ENCODE results near the gene AFMID. TPM values are rescaled to one million over a fixed set of nuclear protein-coding genes. Genes with fewer than 3 reads are reported as not detected.
A peak's percentile ranks its signal among the peaks of the same experiment; 100 is the strongest.
"Not testable (repeated sequence)": the region's sequence is repeated elsewhere in the genome, so short reads cannot be mapped to it uniquely, and the experiment has no call there.

The AFMID gene
- total and polyA plus RNA-seq, 9 donors, result 32.4 to 69.5 (median 41.2) TPM

GRCh38 chr17:78252111-78252634, 65.0 kb downstream of the AFMID start:
- intact Hi-C loops (cut with DNase I), result loop anchor here (5.0 to 10.0 kb wide), 3 partner anchors 113 to 170 kb away; partner anchors contain the start of gene SOCS3 (in 1 of the 4)
- WGBS, 3 donors, result 73 to 82% (median 74%) methylated on average over 12 of the region's 12 CpGs
- DNase-seq, result peak in 1 of 5 donors; percentile 34

GRCh38 chr17:78252701-78253635, 65.8 kb downstream of the AFMID start:
- no peaks in the 10 kb centered on the region for H3K27me3 ChIP-seq
- H3K27ac ChIP-seq, result no peak overlapping the region
- intact Hi-C loops (cut with DNase I), result loop anchor here (5.0 to 10.0 kb wide), 3 partner anchors 112 to 169 kb away; partner anchors contain the start of gene SOCS3 (in 1 of the 4)
- 65 to 70% (median 66%) methylated on average over 15 of the region's 15 CpGs for WGBS, 3 donors
- no peak for TF ChIP-seq POLR2A (IDR thresholded peaks at IDR 0.05)
- TF ChIP-seq, protein P1, sequence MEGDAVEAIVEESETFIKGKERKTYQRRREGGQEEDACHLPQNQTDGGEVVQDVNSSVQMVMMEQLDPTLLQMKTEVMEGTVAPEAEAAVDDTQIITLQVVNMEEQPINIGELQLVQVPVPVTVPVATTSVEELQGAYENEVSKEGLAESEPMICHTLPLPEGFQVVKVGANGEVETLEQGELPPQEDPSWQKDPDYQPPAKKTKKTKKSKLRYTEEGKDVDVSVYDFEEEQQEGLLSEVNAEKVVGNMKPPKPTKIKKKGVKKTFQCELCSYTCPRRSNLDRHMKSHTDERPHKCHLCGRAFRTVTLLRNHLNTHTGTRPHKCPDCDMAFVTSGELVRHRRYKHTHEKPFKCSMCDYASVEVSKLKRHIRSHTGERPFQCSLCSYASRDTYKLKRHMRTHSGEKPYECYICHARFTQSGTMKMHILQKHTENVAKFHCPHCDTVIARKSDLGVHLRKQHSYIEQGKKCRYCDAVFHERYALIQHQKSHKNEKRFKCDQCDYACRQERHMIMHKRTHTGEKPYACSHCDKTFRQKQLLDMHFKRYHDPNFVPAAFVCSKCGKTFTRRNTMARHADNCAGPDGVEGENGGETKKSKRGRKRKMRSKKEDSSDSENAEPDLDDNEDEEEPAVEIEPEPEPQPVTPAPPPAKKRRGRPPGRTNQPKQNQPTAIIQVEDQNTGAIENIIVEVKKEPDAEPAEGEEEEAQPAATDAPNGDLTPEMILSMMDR (IDR thresholded peaks at IDR 0.05), result no peak
- H3K9me3 ChIP-seq, result no peaks in the 10 kb centered on the region
- peaks cover 18% of the 10 kb centered on the region for H3K4me1 ChIP-seq (ENCODE audit: insufficient read depth)
- no peaks in the 10 kb centered on the region for H3K36me3 ChIP-seq
- DNase-seq, result peak in 2 of 5 donors; percentile 34 to 38
- no peak overlapping the region for H3K4me3 ChIP-seq

More at GRCh38 chr17:78252111-78252634, 65.0 kb downstream of the AFMID start:
- Histone ChIP-seq H3K4me3 (no peak overlapping the region), H3K9me3 (no peaks in the 10 kb centered on the region), H3K27me3 (no peaks in the 10 kb centered on the region), H3K27ac (no peak overlapping the region), H3K4me1 (ENCODE audit: insufficient read depth) (peaks cover 12% of the 10 kb centered on the region), H3K36me3 (no peaks in the 10 kb centered on the region)
- TF ChIP-seq, protein P1 (IDR thresholded peaks at IDR 0.05), result no peak
- TF ChIP-seq EP300 (IDR thresholded peaks at IDR 0.05) (no peak), POLR2A (IDR thresholded peaks at IDR 0.05) (no peak)

- not testable (repeated sequence) for H3K9me3 ChIP-seq, H3K27me3 ChIP-seq, H3K27ac ChIP-seq, H3K36me3 ChIP-seq
- H3K4me1 ChIP-seq (ENCODE audit: insufficient read depth), result peaks cover 18% of the 10 kb centered on the region
- 66 to 76% (median 75%) methylated on average over 12 of the region's 12 CpGs for WGBS, 3 donors
- intact Hi-C loops (cut with DNase I), result loop anchor here (5.0 to 10.0 kb wide), 3 partner anchors 111 to 169 kb away; partner anchors contain the start of gene SOCS3 (in 1 of the 4)
- peak in 2 of 5 donors; percentile 44 to 48 for DNase-seq
- H3K4me3 ChIP-seq, result peak overlapping the region; percentile 100
These were observed 66.4 kb downstream of the AFMID start for GRCh38 chr17:78253636-78253945.

- Histone ChIP-seq H3K4me1 (ENCODE audit: insufficient read depth) (peaks cover 18% of the 10 kb centered on the region), H3K9me3 (no peaks in the 10 kb centered on the region), H3K27me3 (no peaks in the 10 kb centered on the region), H3K4me3 (peak overlapping the region; percentile 100), H3K36me3 (no peaks in the 10 kb centered on the region), H3K27ac (peak overlapping the region; percentile 18 to 35)
- intact Hi-C loops (cut with DNase I), result loop anchor here (5.0 to 10.0 kb wide), 3 partner anchors 111 to 168 kb away; partner anchors contain the start of gene SOCS3 (in 1 of the 4)
- TF ChIP-seq POLR2A (IDR thresholded peaks at IDR 0.05) (no peak), EP300 (IDR thresholded peaks at IDR 0.05) (no peak)
- TF ChIP-seq, protein P1 (IDR thresholded peaks at IDR 0.05), result no peak
- WGBS, 3 donors, result 1% methylated on average over 52 to 73 of the region's 73 CpGs
- peak; percentile 77 to 91 (median 85) for DNase-seq
These were observed 66.9 kb downstream of the AFMID start for GRCh38 chr17:78253946-78254672.

All from ovary (tissue), 9 donors.